T-helper 1 cell treated with Interleukin-12 subunit alpha and Interleukin-12 subunit beta and Interleukin-4 antibody, amounts not matched to agents 30 μg/mL and 1 μg/mL, for 36 hours (primary cell): Measurements from ENCODE around the gene MTFR1L.
"Not testable (repeated sequence)": the region's sequence is repeated elsewhere in the genome, so short reads cannot be mapped to it uniquely, and the experiment has no call there.

Experiments used
- H3K27ac Mint-ChIP-seq: one replicate; pipeline ENCODE4 v1.8.0; 2021; ENCODE audit warnings: mild to moderate bottlenecking, mixed read lengths
- H3K27me3 Mint-ChIP-seq: one replicate; pipeline ENCODE4 v1.8.0; 2021; ENCODE audit warnings: low read depth, mixed read lengths
- H3K36me3 Mint-ChIP-seq: one replicate; pipeline ENCODE4 v1.8.0; 2021; ENCODE audit warnings: low read depth, mixed read lengths
- H3K4me1 Mint-ChIP-seq: one replicate; pipeline ENCODE4 v1.8.0; 2021; ENCODE audit warnings: low read depth, mixed read lengths
- H3K4me3 Mint-ChIP-seq: one replicate; pipeline ENCODE4 v1.8.0; 2021; ENCODE audit warnings: mild to moderate bottlenecking, moderate library complexity, mixed read lengths
- H3K9me3 Mint-ChIP-seq: one replicate; pipeline ENCODE4 v1.8.0; 2021; ENCODE audit warnings: mixed read lengths

MTFR1L gene

DNA sequence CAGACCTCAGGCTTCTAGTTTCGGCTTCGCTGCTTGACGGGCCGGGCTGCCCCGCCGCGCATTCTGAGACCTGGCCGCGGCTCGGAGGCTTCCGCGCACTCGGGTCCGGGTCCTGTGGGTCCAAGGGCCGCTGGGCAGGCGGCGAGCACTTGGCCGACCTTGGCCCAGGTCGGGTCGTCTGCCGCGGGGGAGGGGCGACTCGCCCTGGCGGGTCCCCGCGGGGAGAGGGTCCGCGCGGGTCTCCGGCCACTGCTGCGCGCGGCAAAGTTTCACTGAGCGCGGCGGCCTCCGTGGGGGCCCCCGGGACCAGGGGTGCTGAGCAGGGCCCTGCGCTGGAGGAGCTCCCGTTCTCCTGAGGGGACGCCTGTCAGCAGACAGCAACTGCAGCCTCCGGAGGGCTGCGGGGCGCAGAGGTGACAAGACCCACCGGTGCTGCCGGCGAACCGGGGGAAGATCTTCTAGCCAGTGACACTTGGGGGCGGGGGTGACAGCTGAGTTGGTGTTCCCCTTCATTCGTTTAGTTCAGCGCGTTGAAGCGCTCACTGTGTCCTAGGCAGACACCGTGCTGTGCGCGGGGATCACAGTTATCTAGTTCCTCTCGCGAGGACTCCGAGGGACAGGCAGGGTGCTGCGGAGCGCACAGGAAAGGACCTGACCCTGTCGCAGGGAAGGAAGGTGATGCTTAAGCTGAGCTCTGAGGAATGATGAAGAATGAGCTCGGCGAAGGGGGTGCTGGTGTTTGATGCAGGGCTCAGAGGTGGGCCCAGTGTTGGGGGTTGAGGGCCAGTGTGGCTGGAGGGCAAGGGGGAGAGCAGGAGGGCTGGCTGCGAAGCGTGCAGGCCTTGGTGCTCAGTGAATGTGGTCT, 725 bp downstream of the MTFR1L start:
- peak overlapping the region; percentile 97 for H3K27ac Mint-ChIP-seq
- no peaks in the 10 kb centered on the region for H3K9me3 Mint-ChIP-seq
- peak overlapping the region; percentile 99 for H3K4me3 Mint-ChIP-seq
- H3K36me3 Mint-ChIP-seq: peaks cover 5% of the 10 kb centered on the region
- H3K27me3 Mint-ChIP-seq: no peaks in the 10 kb centered on the region
- peaks cover 27% of the 10 kb centered on the region for H3K4me1 Mint-ChIP-seq

DNA sequence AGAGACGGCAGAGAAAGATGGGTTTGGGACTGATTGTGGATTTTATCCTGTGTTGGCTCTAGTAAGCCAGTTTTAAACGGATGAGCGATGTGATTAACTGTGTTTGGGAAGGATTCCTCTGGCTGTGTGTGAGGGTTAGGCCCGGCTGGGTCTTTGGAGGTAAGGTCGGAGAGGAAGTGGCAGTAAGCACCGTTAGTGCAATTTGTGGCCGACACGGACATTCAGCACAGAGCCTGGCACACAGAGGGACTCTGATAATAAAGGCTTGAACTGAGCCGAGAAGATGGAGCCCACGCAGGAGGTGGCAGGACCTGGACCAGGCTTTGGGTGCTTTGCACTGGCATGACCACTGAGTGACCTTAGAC, 1.3 kb downstream of the MTFR1L start:
- Mint-ChIP-seq H3K9me3 (no peaks in the 10 kb centered on the region), H3K27ac (peak overlapping the region; percentile 97), H3K4me1 (peaks cover 27% of the 10 kb centered on the region), H3K4me3 (peak overlapping the region; percentile 99), H3K27me3 (no peaks in the 10 kb centered on the region), H3K36me3 (peaks cover 6% of the 10 kb centered on the region)

DNA sequence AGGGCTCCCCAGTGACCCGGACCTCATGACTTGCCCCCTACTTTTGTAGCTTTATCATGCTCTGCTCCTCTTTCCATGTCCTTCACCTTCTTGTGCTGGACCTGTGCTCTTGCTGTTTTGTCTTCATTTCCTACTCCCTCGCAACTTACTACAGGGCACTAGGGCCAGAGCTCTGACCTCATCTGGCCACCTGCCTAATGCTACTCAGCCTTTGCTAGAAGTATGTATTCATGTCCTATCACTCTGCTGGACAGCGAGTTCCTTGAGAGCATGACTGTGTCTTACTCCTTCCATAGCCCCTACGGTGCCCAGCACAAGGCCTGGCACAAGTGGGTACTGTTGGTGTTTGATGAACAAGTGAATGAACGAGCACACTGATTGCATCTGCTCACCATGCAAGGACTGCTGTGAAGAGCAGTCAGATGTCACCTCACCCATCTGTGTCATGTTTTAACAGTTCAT, 1.9 kb downstream of the MTFR1L start:
- Mint-ChIP-seq H3K9me3 (no peaks in the 10 kb centered on the region), H3K4me3 (peak overlapping the region; percentile 99), H3K36me3 (peaks cover 9% of the 10 kb centered on the region), H3K27ac (peak overlapping the region; percentile 97), H3K27me3 (no peaks in the 10 kb centered on the region), H3K4me1 (peaks cover 27% of the 10 kb centered on the region)

- peaks cover 25% of the 10 kb centered on the region for H3K36me3 Mint-ChIP-seq
- no peak overlapping the region for H3K27ac Mint-ChIP-seq
- H3K9me3 Mint-ChIP-seq: no peaks in the 10 kb centered on the region
- H3K4me1 Mint-ChIP-seq: peaks cover 13% of the 10 kb centered on the region
- H3K27me3 Mint-ChIP-seq: no peaks in the 10 kb centered on the region
- no peak overlapping the region for H3K4me3 Mint-ChIP-seq
These were observed 5.9 kb downstream of the MTFR1L start for GRCh38 chr1:25825605-25826004.

DNA sequence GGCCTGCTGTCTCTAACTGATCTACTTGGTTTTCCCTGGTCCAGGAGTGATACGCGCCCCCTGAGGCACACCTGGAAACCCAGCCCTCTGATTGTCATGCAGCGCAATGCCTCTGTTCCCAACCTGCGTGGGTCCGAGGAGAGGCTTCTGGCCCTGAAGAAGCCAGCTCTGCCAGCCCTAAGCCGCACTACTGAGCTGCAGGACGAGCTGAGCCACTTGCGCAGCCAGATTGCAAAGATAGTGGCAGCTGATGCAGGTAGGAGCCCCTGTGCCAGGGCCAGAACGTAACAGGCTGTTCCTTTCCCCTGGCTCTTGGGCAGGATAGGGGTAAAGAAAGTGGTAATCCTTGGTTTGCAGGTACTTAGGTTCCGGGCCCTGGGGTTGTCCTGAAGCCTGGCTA, 6.8 kb downstream of the MTFR1L start:
- no peaks in the 10 kb centered on the region for H3K9me3 Mint-ChIP-seq
- peaks cover 4% of the 10 kb centered on the region for H3K4me1 Mint-ChIP-seq
- no peaks in the 10 kb centered on the region for H3K27me3 Mint-ChIP-seq
- peaks cover 29% of the 10 kb centered on the region for H3K36me3 Mint-ChIP-seq
- H3K27ac Mint-ChIP-seq: no peak overlapping the region
- no peak overlapping the region for H3K4me3 Mint-ChIP-seq

DNA sequence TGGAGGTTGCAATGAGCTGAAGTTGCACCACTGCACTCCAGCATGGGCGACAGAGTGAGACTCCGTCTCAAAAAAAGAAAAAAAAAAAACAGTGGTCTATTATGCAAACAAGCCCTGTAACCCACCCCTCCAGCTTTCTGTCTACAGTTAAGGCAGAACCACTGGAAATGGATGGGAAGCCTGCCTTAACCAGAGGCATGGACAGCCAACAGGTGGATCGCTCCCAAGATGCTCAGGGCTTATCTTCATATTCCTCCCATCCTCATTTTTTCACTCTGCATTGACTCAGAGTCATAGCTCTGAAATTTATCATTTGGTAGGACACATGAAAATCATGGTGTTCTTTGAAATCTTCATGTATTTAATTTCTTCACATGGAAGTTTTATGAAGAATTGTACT, 8.7 kb downstream of the MTFR1L start:
- no peaks in the 10 kb centered on the region for H3K9me3 Mint-ChIP-seq
- H3K4me1 Mint-ChIP-seq: peaks cover 3% of the 10 kb centered on the region
- H3K27ac Mint-ChIP-seq: no peak overlapping the region
- no peaks in the 10 kb centered on the region for H3K27me3 Mint-ChIP-seq
- no peak overlapping the region for H3K4me3 Mint-ChIP-seq
- H3K36me3 Mint-ChIP-seq: peaks cover 37% of the 10 kb centered on the region

- Mint-ChIP-seq H3K4me1 (peaks cover 3% of the 10 kb centered on the region), H3K4me3 (no peak overlapping the region), H3K36me3 (peaks cover 37% of the 10 kb centered on the region), H3K27ac (no peak overlapping the region), H3K9me3 (no peaks in the 10 kb centered on the region), H3K27me3 (no peaks in the 10 kb centered on the region)
These were observed 9.3 kb downstream of the MTFR1L start for GRCh38 chr1:25829046-25829445.

DNA sequence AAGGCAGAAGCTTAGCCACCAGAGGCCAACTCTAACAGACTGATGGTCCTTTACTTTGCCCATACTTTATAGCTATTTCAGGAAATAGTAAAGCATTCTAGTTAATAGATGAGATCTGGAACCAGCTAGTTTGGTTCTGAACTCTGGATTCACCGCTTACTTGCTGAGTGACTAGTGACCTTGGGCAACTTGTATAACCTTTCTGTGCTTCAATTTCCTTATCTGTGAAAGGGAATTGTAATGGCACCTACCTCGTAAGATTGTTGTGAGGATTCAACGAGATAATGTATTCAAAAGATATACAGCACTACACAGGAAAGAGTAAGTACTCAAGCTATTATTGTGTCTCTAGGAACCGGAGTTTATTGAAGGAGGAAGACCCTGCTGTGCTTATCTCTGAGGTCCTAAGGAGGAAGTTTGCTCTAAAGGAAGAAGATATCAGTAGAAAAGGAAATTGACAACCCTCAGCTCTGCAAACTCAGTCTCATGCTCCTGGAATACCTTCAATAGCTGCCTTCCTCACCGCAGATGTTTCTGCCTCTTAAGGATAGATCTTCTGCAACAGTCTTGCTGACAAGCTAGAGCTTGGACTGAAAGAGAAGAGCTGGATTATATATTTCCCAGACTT, 11.9 kb downstream of the MTFR1L start:
- Mint-ChIP-seq H3K4me1 (peaks cover 6% of the 10 kb centered on the region), H3K4me3 (no peak overlapping the region), H3K27me3 (no peaks in the 10 kb centered on the region), H3K9me3 (no peaks in the 10 kb centered on the region), H3K27ac (no peak overlapping the region), H3K36me3 (peaks cover 44% of the 10 kb centered on the region)

DNA sequence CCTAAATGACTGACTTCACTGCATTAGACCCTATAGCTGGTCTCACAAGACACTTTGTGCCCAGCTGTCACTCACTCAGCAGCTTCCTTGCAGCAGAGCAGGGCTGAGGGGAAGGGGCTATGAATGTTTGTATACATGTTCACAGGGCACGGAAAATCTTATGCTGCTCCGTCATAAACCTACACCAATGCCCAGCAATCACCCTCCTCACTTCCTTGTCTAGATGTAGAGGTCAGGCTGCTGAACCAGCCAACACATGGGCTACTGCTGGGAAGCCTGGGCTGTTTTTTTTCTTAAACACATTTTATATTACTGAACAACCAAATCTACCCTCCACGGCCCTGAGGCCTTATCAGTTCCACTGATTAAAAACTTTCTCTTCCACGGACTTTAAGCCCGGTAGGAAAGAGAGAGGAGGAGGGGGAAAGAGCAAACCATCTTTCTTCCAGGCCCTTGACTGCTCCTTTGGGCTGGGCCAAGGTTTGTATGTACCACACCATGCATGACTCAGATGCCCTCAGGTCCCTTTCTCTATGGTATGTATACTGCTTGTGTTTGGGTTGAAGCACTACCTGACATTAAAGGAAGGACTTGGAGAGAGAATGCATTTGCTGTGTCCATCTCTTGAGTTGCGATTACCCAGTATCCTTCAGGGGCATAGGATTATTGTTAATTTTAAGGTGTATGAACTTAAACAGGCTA, 12.7 kb downstream of the MTFR1L start:
- no peak overlapping the region for H3K27ac Mint-ChIP-seq
- H3K27me3 Mint-ChIP-seq: no peaks in the 10 kb centered on the region
- H3K9me3 Mint-ChIP-seq: no peaks in the 10 kb centered on the region
- H3K36me3 Mint-ChIP-seq: peaks cover 44% of the 10 kb centered on the region
- H3K4me1 Mint-ChIP-seq: peaks cover 6% of the 10 kb centered on the region
- no peak overlapping the region for H3K4me3 Mint-ChIP-seq

- no peak overlapping the region for H3K4me3 Mint-ChIP-seq
- no peaks in the 10 kb centered on the region for H3K9me3 Mint-ChIP-seq
- H3K27ac Mint-ChIP-seq: no peak overlapping the region
- H3K4me1 Mint-ChIP-seq: peaks cover 6% of the 10 kb centered on the region
- peaks cover 41% of the 10 kb centered on the region for H3K36me3 Mint-ChIP-seq
- H3K27me3 Mint-ChIP-seq: no peaks in the 10 kb centered on the region
These were observed 13.4 kb downstream of the MTFR1L start for GRCh38 chr1:25833158-25833557.

GRCh38 chr1:25834894-25835293, 15.1 kb downstream of the MTFR1L start:
- H3K9me3 Mint-ChIP-seq: no peaks in the 10 kb centered on the region
- no peak overlapping the region for H3K4me3 Mint-ChIP-seq
- peaks cover 6% of the 10 kb centered on the region for H3K4me1 Mint-ChIP-seq

GRCh38 chr1:25836695-25837094, 16.9 kb downstream of the MTFR1L start:
- Mint-ChIP-seq H3K27ac (no peak overlapping the region), H3K4me3 (no peak overlapping the region), H3K27me3 (no peaks in the 10 kb centered on the region), H3K9me3 (no peaks in the 10 kb centered on the region), H3K36me3 (peaks cover 24% of the 10 kb centered on the region), H3K4me1 (peaks cover 5% of the 10 kb centered on the region)

More at GRCh38 chr1:25834894-25835293, 15.1 kb downstream of the MTFR1L start:
- H3K27me3 Mint-ChIP-seq: no peaks in the 10 kb centered on the region
- peaks cover 34% of the 10 kb centered on the region for H3K36me3 Mint-ChIP-seq
- H3K27ac Mint-ChIP-seq: no peak overlapping the region

GRCh38 chr1:25837262-25837875, 17.6 kb downstream of the MTFR1L start:
- H3K27ac Mint-ChIP-seq: no peak overlapping the region
- H3K4me3 Mint-ChIP-seq: no peak overlapping the region
- peaks cover 22% of the 10 kb centered on the region for H3K36me3 Mint-ChIP-seq
- H3K4me1 Mint-ChIP-seq: peaks cover 3% of the 10 kb centered on the region
- no peaks in the 10 kb centered on the region for H3K27me3 Mint-ChIP-seq
- H3K9me3 Mint-ChIP-seq: no peaks in the 10 kb centered on the region

- H3K36me3 Mint-ChIP-seq: peaks cover 14% of the 10 kb centered on the region
- H3K4me1 Mint-ChIP-seq, H3K27ac Mint-ChIP-seq, H3K27me3 Mint-ChIP-seq, H3K4me3 Mint-ChIP-seq, H3K9me3 Mint-ChIP-seq: not testable (repeated sequence)
These were observed 20.1 kb downstream of the MTFR1L start for GRCh38 chr1:25839808-25840207.
